DMS153 treated with DMSO at 0.1 percent for 48 hours (cell line): ENCODE data around the gene CYTH3.

Experiments
- DNase-seq: peaks from one replicate; lab custom pipeline; 2025; ENCODE audit not compliant: unreplicated experiment; lab: John Stamatoyannopoulos, UW

The CYTH3 gene

GRCh38 chr7:6258440-6259182 lies 13.8 kb downstream of the CYTH3 start:
- DNase-seq = no peak

GRCh38 chr7:6257675-6258074 lies 14.7 kb downstream of the CYTH3 start:
- DNase-seq = no peak

- no peak for DNase-seq
Observed at GRCh38 chr7:6256677-6257535, 15.5 kb downstream of the CYTH3 start.

GRCh38 chr7:6256109-6256483 lies 16.3 kb downstream of the CYTH3 start:
- DNase-seq = no peak

- DNase-seq = no peak
Observed at GRCh38 chr7:6254866-6255265, 17.6 kb downstream of the CYTH3 start.

- DNase-seq = no peak
Observed at GRCh38 chr7:6252748-6253147, 19.7 kb downstream of the CYTH3 start.

- no peak for DNase-seq
Observed at GRCh38 chr7:6252341-6252746, 20.1 kb downstream of the CYTH3 start.

- no peak for DNase-seq
Observed at GRCh38 chr7:6251653-6252052, 20.8 kb downstream of the CYTH3 start.

- DNase-seq = no peak
Observed at GRCh38 chr7:6250364-6250833, 22.0 kb downstream of the CYTH3 start.

- no peak for DNase-seq
Observed at GRCh38 chr7:6249043-6249442, 23.4 kb downstream of the CYTH3 start.

- DNase-seq = no peak
Observed at GRCh38 chr7:6248581-6248980, 23.8 kb downstream of the CYTH3 start.

GRCh38 chr7:6246251-6246917 lies 26.0 kb downstream of the CYTH3 start:
- no peak for DNase-seq

GRCh38 chr7:6244021-6244420 lies 28.4 kb downstream of the CYTH3 start:
- no peak for DNase-seq

- no peak for DNase-seq
Observed at GRCh38 chr7:6243168-6243567, 29.3 kb downstream of the CYTH3 start.

- DNase-seq = no peak
Observed at GRCh38 chr7:6242561-6242960, 29.9 kb downstream of the CYTH3 start.

- no peak for DNase-seq
Observed at GRCh38 chr7:6241607-6241973, 30.8 kb downstream of the CYTH3 start.

GRCh38 chr7:6238309-6238925 lies 34.0 kb downstream of the CYTH3 start:
- peak; percentile 18 for DNase-seq

GRCh38 chr7:6237730-6238129 lies 34.7 kb downstream of the CYTH3 start:
- no peak for DNase-seq

- no peak for DNase-seq
Observed at GRCh38 chr7:6237011-6237410, 35.4 kb downstream of the CYTH3 start.

GRCh38 chr7:6235029-6235871 lies 37.2 kb downstream of the CYTH3 start:
- no peak for DNase-seq
